G401.6 (cell line): Measurements from ENCODE around the gene MRPL24.
A peak's percentile ranks its signal among the peaks of the same experiment; 100 is the strongest.

ENCODE experiments used
- FAIRE-seq: peaks from 2 replicates; lab custom pipeline; 2012; peaks lifted over from hg19 to GRCh38; lab: Jason Lieb, UNC

Gene MRPL24

DNA sequence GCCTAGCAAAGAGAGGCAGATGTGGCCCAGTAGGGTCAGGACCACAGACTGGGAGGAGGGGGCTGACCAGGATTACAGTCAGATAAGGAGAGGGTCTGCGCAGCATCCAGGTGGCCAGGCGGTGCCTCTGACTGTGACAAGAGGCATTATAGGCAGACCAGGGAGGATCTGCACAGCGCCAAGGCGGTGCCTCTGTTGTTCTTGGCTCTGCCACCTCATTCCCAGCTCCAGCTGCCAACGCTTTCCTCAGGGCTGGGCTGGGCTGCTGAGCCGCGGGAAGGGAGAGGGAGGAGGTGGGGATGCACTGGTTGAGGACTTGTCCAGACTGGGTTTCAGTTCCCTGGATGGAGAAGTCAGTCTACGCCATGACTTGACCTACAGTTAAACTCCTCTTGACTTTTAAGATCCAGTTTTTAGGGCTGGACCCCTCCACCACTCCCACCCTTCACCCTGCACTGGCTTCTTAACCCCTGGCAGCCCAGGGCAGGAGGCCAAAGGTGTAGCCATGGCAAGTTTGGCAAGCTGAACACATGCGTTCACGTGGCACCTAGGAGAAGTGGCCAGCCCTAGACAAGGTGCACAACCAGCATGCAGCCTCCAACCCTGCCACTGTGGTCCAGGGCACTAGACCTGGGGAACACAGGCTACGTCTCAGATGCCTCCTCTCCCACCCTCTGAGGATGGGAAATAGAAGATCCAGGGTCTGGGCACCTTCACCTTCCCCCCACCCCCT, 31.0 kb downstream of the MRPL24 start:
- no peak for FAIRE-seq

DNA sequence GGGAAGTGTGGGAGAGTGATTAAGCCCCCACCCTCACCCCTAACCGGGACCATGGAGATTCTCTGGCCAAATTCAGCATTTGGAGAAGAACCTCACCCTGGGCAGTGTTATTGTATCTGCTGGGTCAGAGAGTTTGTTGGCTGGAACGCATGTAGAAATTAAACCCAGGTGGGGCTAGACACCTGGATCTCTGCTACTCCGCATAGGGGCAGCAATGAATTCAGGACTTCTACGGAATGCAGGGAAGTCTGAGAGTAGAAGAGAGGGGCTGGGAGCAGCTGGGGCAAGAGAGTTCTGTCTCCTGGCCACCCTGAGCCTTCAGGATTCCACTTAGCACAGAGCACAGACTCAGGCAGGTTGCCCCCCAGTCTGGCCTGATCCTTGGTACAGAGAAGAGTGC, 31.9 kb downstream of the MRPL24 start:
- no peak for FAIRE-seq

DNA sequence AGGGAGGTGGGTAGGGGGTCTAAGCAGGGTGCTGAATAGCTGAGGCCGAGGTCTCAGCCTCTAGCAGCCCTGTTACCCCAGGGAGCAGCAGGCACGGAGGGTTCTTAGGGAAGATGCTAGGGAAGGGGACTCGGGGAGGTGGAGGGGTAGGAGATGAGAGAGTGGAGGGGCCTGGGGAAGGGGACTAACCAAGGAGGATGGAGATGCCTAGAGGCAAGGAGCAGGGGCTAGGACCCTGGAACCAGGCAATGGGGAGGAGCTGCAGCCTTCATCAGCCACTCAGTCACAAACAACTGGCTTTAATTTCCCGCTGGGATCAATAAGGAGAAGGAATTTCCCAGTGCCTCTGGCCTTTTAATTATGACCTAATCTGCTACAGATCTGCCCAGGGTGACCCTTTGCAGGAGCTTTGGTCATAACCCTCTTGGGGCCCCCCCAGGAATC, 32.6 kb downstream of the MRPL24 start:
- FAIRE-seq: peak; percentile 98

DNA sequence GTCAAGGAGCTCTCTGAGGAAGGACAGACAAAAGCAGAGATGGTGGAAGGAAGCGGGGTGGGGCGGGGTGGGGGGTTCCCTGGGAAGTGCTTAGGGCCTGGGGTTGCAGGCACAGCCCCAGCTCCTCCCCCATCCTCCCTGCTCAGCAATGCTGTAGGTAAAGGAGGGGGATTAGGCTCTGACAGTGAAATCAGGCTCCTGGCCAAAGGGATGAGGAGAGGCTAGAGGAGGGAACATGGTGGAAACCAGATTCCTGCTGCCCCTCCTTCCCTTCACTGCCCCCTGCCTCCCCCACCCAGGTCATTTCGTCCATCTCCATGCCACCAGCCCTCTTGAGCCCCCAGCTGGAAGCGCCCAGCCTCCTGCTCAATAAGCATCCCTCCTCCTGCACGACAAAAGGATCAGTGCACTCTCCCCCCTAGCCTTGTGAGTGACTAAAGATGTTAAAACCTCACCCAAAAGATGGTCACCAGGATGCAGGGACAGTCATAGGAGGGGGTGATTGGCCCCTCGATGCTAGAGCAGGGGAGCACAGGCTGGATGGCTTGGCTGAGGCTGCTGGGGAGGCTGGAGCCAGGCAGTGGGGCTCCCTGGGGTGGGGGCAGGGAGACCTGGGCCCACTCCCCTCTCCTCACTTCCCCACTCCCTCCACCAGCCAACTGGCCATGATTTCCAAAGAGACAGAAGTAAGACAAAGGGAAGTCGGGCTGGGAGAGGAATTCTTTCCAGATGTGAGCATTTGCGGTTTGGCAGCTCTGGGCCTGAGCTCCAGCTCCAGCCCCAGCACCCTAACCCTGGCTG, 33.3 kb downstream of the MRPL24 start:
- FAIRE-seq: peak; percentile 77

DNA sequence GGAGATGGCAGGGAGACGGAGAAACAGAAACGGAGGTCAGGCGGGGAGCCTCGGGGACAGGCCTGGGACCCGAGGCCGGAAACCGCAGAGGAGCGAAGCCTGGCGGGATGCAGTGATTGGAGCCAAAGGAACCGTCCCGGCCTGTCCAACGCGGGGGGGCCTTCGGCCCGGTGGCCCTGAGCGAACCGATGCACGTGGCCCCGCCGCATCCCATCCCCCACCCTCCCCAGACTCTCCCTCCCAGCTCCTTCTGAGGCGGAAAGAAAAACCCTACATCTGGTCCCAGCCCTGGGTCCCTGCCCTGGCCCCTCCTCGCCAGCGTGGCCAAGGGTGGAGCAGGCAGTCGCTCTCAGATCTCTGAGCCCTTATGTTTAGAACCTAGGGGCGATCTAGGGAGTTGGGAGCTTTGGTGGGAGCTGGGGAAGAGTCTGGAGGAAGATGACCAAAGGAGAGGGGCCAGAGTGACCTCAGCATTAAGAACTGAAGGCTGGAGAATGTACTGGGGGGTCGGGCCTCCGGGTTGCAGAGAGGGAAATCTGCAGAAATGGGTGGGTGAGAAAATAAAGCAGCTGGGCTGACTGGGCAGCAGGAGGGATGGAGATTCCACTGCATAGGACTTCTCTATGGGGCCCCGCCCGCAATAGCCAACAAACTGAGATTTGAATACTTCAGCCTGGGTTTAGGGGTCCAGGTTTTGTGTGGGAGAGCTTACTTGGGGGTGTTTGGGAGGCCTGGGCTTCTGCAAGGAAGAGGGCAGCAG, 34.1 kb downstream of the MRPL24 start:
- FAIRE-seq: no peak

DNA sequence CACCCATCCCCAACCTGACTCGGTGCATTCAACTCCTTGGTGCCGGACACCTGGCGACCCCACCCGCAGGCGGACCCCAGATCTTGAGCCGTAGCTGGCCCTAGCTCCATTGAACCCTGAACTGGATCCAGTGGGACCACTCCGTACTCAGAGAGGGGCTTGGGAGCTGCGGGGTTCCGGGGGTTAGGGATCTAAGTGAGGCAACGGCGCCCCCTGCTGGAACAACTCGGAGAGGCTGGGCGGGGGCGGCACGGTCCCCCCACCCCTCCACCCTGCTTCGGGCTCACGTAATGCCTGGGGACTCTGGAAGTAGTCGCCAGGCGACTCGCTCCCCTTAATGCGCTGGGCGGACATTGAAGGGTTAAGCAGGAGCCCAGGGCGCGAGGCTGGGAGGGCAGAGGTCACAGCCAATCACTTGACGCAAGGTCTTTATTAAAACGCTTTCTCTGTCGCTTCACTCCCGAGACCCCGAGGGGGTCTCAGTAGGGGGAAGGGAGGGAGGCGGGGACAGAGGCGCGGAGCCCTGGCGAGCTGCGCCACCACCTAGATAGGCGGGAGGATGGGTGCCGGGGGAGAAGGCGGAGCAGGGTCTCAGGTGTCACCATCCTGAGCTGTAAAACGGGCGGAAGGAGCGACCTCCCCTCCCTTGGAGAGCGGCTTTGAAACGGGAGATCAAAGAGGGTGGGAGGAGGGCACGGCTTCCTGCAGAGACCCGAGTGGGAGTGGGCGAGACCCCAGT, 34.8 kb downstream of the MRPL24 start:
- FAIRE-seq: peak; percentile 94

DNA sequence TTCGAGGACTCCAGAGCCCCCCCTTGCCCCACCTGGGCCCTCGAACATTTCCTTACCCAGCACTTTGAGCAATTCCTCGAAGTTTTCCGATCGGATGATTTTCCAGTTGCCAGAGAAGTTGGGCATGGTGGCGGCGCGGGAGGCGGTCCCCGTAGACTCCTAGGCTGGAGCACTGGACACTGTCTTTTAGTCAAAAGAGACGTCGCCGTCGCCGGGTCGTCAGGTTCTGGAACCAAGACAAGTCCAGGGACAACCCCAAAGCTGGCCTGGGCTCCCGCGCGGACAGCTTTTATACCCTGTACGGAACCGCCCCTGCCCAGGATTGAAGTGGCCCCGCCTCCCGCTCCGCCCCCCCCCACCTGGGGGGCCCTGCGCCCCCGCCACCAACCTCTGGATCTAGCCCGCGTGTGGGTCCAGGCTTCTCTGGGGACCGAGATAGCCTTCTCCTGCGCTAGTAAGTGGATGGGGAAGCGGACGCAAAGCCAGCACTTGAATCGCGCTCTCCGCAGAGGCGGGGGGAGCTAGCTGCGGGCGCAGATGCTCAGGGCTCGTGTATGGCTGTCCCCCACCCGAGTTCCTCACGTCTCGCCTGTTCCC, 35.5 kb downstream of the MRPL24 start, which contains the start of gene CRABP2:
Gene CRABP2 (minus strand): TSS at position 263 of the 597 bp plus-strand sequence. CDS start 137 bp downstream, at position 126.
- FAIRE-seq: no peak

DNA sequence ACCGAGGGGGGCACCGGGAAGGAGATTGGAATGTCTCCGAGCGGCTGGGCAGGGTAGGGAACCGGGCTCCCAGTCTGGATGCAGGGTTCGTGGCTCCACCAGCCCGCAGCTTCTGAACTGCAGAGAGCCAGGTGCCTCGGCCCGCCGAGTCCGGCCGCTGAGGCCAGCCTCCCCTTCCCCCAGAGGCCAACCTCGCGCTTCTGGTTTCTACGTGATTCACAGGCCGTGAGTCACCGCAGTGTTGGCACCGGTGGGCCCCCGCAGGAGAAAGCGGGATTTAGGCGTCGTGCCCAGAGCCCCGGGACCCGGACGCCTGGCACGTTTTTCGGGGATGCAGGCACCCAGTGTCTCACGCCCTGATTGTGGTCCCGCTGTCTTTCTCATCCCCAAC, 36.0 kb downstream of the MRPL24 start:
- no peak for FAIRE-seq

DNA sequence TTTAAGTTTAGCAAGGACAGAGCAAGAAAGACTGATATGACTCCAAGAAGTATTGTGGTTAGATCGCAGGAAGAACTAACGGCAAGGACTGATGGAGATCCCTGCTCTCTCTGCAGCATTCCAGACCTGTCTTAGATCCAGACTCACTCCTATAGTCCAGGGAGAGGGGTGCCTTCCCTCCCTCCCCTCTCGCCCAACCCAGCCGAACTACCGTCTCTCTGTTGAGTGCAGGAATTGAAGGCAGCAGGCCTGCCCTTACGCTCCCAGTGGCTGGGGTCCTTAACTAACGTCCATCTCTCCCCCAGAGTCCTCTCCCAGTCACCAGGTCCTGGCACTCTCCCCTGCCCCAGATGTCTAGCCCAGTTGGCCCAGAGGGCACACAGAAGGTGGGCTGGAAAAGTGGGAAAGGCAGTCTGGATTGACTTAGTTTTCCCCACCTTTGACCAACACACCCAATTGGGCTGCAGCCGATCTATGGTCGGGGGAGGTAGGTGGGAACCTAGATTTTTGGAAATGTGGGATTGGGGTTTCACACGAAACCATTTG, 36.6 kb downstream of the MRPL24 start:
- no peak for FAIRE-seq

DNA sequence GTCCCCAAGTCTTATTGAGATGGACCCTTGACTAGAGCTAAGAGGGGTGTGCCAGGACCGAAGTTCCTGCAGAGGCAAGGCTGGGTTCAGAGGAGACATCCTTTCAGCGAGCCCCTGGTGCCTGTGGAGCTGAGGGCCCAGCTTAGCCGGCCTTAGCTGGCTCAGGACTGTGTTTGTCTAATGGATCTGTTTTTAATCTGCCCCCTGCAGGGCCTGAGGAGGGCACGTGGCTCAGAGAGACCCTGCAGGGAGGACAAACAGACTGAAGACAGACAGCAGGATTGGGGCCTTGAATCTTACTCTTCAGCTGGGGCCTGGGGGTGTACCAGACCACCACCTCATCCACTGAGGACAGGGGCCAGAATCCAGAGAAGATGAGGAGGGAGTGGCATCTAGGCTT, 37.1 kb downstream of the MRPL24 start:
- FAIRE-seq: no peak

DNA sequence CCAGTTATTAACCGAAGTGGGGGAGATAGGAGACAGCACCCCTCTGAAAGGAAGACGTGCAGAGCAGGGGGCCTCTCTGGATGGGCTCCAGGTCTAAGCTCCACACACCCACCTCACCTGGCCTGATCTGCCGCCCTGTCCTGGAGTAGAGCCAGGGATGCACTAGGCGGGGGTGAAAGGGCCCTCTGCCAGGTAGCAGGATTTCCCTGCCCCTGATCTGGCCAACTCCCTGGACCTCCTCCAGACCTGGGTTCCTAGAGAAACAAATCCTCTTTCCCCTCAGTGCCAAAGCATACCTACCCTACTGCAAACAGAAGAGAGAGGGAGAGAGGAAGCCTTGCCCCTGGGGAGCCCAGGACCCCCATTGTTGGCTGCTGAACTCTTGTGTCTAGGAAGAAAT, 37.6 kb downstream of the MRPL24 start:
- no peak for FAIRE-seq

DNA sequence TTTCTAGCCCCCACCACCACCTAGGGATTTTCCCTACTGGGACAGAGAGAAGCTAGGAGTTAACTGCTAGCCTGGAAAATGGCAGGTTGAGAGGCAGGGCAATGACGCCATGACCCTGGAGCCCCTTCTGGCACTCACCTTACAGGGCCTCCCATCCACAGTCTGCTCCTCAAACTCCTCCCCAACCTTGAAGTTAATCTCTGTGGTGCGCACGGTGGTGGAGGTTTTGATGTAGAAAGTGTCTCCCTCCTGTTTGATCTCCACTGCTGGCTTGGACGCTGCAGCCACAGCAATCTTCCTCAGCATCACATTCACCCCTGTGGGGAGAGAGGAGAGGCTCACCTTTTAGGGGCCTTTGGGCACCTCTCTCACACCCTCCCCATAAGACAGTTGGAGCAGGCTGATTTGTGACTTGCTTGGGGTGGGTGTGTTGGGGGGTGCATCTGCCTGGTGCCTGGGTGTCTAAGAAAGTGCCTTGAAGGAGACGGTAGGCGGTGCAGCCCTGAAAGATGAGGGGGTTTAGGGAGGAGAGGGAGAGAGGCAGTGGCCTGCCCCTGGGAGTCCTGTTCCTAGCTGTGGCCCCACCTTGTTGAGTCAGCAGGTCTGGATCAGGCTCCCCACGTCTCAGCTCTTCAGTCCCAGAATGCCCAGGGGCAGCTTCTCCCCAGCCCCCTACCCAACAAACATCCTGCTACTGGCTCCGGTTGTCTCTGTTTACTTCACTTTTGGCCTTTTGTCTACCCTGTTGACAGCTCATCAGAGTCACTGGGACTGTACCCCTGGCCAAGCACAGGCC, 40.0 kb downstream of the MRPL24 start:
- FAIRE-seq: no peak

DNA sequence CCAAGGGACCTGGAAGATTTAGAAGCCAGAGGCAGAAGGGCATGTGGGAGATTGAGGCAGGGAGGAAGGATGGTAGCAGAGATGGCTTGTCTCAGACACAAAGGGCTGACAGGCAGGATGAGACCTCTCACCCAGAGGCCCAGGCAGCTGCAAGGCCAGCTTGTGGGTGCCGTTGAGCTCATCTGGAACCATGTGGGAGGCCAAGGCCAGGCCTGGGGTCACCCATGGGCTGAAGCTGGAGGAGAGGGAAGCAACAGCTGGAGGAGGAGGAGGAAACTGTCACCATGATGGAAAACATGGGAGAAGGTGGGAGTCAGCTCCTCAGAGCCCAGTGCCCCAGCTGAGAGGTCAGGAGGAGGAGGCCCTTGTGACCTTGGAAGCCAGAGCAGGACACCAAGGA, 41.9 kb downstream of the MRPL24 start:
- FAIRE-seq: no peak

DNA sequence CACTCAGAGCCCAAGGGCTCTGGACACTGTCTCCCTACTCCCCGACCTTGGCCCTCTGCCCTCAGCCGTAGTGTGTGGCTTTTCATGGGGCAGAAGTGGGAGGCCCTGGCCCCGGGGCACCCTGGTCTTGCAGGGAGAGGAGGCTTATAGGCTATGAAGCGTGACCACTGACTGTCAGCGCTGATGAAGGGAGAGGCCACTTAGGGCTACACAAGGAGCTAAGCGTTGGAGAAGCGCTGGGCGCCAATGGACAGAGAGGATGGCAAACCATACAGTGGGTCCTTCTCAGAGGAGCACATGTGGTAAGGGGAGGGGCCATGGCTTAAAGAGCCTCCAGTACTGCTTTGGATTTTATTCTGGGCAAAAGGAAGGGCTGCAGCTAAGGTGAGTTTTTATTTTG, 43.4 kb downstream of the MRPL24 start:
- peak; percentile 8 for FAIRE-seq

DNA sequence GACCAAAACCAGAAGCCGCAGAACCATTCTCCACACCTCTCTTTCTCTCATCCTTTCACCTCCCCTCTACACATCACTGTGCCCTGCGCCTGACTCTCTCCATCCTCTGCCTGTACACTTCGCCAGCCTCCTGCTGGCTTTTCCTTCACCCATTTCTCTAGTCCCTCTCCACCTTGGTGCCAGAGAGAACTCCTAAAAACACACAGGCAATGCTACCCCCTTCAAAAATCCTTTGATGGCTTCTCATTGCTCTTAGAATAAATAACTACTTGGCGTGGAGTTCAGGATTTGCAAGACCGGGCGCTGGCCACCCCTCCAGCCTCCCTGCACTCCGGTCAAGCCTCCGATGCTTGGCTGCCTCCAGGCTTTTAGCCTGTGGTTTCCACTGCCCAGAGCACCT, 44.1 kb downstream of the MRPL24 start:
- no peak for FAIRE-seq

DNA sequence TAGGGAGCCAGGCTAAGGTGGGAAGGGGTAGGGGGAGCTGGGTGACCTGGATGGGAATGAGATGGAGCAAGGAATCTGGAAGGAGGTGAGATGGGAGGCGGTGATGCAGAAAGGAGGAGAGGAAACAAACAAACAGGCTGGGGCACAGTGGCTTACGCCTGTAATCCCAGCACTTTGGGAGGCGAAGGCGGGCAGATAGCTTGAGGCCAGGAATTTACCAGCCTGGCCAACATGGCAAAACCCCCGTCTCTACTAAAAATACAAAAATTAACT, 46.3 kb downstream of the MRPL24 start:
- no peak for FAIRE-seq

DNA sequence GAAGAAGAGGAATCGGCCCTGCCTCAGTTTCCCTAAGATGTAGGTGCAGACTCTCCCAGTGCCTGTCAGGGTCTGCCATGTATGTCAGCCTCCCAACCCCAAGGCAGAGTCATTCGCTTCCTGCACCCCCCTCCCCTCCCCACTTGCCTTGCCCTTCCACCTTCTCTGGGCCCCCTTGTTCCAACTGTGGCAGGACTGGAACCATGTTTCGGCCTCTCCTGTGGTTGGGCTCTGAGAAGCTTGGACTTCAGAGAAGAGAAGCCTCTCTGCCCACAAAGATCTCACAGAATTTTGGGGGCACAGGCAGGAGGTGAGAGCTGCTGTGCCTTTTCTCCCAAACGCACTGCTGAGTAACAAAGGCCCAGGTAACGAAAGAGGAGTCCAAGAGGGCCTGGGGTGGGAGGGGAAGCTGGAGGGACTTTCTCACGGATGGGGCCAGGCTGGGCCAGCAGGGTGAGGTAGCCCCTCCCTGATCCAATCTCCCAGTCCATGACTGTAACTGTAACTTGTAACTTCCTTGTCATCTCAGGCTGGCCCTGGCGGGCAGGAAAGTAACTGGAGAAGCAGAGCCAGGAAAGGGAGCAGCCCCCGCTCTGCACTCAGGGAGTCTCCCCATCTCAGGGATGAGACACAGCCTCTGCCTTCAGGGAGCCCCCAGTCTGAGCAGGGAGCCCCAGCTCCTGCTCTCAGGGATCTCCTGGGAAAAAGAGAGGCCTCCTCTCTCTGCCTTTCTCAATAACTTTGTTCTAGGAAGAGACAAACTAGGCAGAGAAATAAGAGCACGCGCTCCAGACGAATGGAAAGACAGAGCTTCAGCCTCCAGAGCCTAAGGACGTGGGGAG, 46.8 kb downstream of the MRPL24 start:
- peak; percentile 51 for FAIRE-seq

DNA sequence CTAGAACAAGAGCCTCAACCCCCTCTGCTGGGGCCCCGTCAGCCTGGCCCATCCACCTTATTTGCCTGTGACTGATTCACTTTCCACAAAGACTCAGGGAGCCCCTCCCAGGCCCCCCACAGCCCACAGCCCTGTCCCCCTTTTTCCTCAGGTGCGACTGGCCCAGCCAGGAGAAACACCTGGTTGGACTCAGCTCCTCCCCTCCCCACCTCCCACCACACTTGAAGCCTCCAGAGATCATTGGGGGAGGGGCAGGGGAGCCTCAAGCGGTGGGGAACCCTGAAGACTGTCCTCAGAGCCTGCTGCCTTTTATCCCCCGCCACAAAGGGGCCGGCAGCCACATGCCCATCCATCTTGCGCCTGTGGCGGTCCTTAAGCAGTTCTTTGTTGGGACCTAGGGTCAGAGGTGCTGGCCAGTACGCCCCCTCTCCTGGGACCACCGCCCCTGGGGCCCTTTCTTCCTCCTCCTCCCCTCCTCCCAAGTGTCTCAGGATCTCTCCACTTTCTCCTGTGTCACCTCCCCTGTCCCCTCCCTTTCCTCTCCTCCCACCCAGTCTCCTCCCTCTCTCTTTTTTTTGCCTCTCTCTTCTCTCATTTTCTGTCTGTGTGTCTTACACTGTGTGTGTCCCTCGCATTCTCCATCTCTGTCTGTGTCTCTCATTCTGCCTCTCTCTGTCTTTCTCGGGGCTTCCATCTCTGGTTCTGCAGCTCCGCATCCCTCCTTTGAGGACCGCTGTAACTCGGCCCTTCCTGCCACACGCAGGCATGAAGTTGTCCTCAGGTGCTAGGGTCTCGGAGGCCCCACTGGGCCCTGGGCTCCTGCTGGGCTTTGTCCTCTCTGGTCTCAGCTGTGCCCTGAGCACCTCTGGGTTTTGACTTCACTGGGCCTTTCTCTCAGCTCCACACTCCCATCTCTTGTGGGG, 47.7 kb downstream of the MRPL24 start:
- FAIRE-seq: no peak

DNA sequence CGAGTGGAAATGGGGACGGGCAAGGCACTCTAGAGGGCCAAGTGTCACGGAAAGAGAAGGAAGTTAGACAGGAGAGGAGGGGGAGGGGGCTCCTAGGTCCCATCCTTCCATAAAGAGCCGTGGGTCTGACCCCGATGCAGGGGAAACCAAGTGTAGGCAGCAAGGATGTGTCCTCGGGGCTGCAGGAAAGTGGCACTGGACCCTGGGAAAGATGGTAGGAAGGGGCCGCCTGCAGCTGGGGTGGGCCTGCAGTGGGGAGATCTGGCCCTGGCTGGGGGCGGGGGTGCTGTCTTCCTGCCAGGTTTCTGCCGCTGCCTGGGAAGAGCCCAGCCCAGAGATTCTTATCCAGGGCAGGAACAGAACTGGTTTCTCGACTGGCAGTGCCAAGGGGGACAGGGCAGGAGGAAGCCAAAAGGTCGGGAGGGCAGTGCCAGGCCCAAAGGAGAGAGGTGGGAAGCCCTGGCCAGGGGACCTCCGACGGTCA, 48.4 kb downstream of the MRPL24 start:
- FAIRE-seq: no peak
